DMS153 (cell line): ENCODE results near the gene PRR20B.
"Not testable (repeated sequence)": the region's sequence is repeated elsewhere in the genome, so short reads cannot be mapped to it uniquely, and the experiment has no call there.

Experiments used
- DNase-seq: peaks from one replicate; lab custom pipeline; 2025; lab: John Stamatoyannopoulos, UW

PRR20B gene

GRCh38 chr13:57147188-57147587 is at the start of gene PRR20B:
PRR20B (plus strand) TSS chr13:57147488; CDS start chr13:57147875, 387 bp downstream.
- DNase-seq: not testable (repeated sequence)

GRCh38 chr13:57114945-57115344 is 32.3 kb upstream of the PRR20B start:
- DNase-seq: no peak

GRCh38 chr13:57123681-57124080 is 23.6 kb upstream of the PRR20B start:
- DNase-seq: no peak

- DNase-seq: no peak
Observed at GRCh38 chr13:57128909-57129308, 18.4 kb upstream of the PRR20B start.

- DNase-seq: no peak
Observed at GRCh38 chr13:57136093-57136492, 11.2 kb upstream of the PRR20B start.

- no peak for DNase-seq
Observed at GRCh38 chr13:57137585-57137984, 9.7 kb upstream of the PRR20B start.

GRCh38 chr13:57138988-57139387 is 8.3 kb upstream of the PRR20B start:
- no peak for DNase-seq

GRCh38 chr13:57139781-57140180 is 7.5 kb upstream of the PRR20B start:
- DNase-seq: not testable (repeated sequence)

GRCh38 chr13:57140235-57140968 is 6.9 kb upstream of the PRR20B start, which contains the start of gene PRR20A:
PRR20A (plus strand) TSS chr13:57140918; CDS start chr13:57141305, 387 bp downstream.
- not testable (repeated sequence) for DNase-seq

- not testable (repeated sequence) for DNase-seq
Observed at GRCh38 chr13:57148106-57148505, 818 bp downstream of the PRR20B start.

GRCh38 chr13:57153761-57154160 is 6.5 kb downstream of the PRR20B start, which contains the start of gene PRR20C:
PRR20C (plus strand) TSS chr13:57154061; CDS start chr13:57154448, 387 bp downstream.
- not testable (repeated sequence) for DNase-seq

GRCh38 chr13:57160332-57160731 is 13.0 kb downstream of the PRR20B start, which contains the start of gene PRR20D:
PRR20D (plus strand) TSS chr13:57160632; CDS start chr13:57161019, 387 bp downstream.
- DNase-seq: not testable (repeated sequence)

- not testable (repeated sequence) for DNase-seq
Observed at GRCh38 chr13:57166897-57167296, 19.6 kb downstream of the PRR20B start, which contains the start of gene PRR20E. PRR20E (plus strand) TSS chr13:57167197; CDS start chr13:57167584, 387 bp downstream.

GRCh38 chr13:57191667-57192066 is 44.4 kb downstream of the PRR20B start:
- no peak for DNase-seq
